Ovary (tissue), 1 donor: Measurements from ENCODE around the gene KRTAP5-4.

Experiments used
- EP300 ChIP-seq: sonication (generic); formaldehyde crosslinking; IDR thresholded peaks from one replicate; pipeline ENCODE4 v1.6.1; 2017; ENCODE audit warnings: antibody characterized with exemption
- POLR2A ChIP-seq: fragments of 450-650 bp; IDR thresholded peaks from one replicate; pipeline ENCODE4 v1.6.1; 2017; ENCODE audit warnings: antibody characterized with exemption, mild to moderate bottlenecking, moderate library complexity

DNA sequence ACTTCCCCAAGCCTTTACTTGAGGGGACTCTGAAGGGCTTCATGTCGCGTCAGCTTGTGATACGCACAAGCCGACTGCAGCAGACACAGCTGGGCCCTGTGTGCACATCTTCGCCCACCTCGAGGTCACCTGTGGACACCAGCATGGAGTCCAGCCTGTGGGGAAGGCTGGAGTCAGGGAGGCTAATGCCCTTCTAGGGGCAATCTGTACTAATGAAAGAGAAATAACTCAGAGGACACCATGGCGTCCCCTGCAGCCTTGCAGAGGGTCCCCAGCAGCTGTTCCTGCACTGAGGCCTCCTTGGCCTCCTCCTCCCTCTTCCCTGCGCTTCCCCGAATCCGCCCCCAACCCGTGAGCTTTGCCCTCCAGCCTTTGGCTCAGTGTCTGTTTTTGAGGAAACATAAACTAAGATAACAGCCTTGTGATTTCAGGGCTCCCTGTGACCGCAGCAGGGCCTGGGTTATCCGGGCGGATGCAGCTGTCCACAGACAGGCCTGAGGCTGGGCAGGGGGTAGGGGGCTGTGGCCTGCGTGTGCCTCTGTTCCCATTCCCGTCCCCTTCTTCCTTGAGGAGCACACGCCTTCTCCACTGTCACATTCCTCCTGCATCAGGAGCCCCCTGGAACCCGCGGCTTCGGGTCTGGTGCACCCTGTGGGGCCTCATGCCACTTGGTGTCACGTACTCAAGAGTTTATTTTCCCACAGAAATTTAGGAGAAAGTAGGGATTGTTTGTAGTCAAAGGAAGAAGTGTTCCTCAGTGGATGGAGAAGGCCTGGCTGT, 32.6 kb upstream of the KRTAP5-4 start:
- TF ChIP-seq EP300 = no peak
- TF ChIP-seq POLR2A = no peak
